ENCODE measurements around the gene CASP8.

CASP8 gene

DNA sequence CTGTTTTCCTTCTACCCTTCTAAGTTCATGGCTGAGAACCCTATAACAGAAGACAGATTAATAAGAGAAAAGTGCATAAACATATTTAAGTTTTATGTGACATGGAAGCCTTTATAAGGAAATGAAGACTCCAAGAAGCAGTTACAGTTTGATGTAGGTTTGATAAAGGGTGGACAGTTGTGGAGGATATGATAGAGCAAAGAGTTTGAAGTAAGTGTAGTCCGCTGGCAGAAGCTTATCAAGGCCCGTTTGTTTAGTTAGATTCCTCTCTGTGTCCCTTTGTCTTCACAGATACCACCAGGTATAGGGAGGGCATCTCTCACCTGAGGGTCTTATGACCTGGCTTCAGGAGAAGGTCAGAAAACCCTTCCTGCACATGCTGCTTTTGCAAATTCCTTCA is 10.4 kb upstream of the CASP8 start:
- Histone ChIP-seq H3K4me3 (ENCODE audit: low read length) (no peak overlapping the region), H3K36me3 (ENCODE audit: control insufficient read depth, insufficient read depth, low read length) (no peaks in the 10 kb centered on the region), H3K9me3 (ENCODE audit: control insufficient read depth, low read length) (no peaks in the 10 kb centered on the region), H3K4me1 (ENCODE audit: control insufficient read depth, insufficient read depth, low read length) (peaks cover 14% of the 10 kb centered on the region), H3K27me3 (ENCODE audit: control insufficient read depth, insufficient read depth, low read length) (no peaks in the 10 kb centered on the region), H3K9ac (ENCODE audit: low read length) (no peak overlapping the region)

- no peak overlapping the region for H3K9ac ChIP-seq (ENCODE audit: low read length)
- H3K4me3 ChIP-seq (ENCODE audit: low read length) = no peak overlapping the region
- no peaks in the 10 kb centered on the region for H3K36me3 ChIP-seq (ENCODE audit: control insufficient read depth, insufficient read depth, low read length)
- H3K27me3 ChIP-seq (ENCODE audit: control insufficient read depth, insufficient read depth, low read length) = no peaks in the 10 kb centered on the region
- H3K9me3 ChIP-seq (ENCODE audit: control insufficient read depth, low read length) = no peaks in the 10 kb centered on the region
- H3K4me1 ChIP-seq (ENCODE audit: control insufficient read depth, insufficient read depth, low read length) = peaks cover 20% of the 10 kb centered on the region
Measured at GRCh38 chr2:201250741-201251140, 9.6 kb upstream of the CASP8 start.

- Histone ChIP-seq H3K4me1 (ENCODE audit: control insufficient read depth, insufficient read depth, low read length) (peaks cover 28% of the 10 kb centered on the region), H3K27me3 (ENCODE audit: control insufficient read depth, insufficient read depth, low read length) (no peaks in the 10 kb centered on the region), H3K4me3 (ENCODE audit: low read length) (no peak overlapping the region), H3K9ac (ENCODE audit: low read length) (peak overlapping the region; percentile 24), H3K9me3 (ENCODE audit: control insufficient read depth, low read length) (no peaks in the 10 kb centered on the region), H3K36me3 (ENCODE audit: control insufficient read depth, insufficient read depth, low read length) (no peaks in the 10 kb centered on the region)
Measured at GRCh38 chr2:201254081-201254730, 6.1 kb upstream of the CASP8 start.

DNA sequence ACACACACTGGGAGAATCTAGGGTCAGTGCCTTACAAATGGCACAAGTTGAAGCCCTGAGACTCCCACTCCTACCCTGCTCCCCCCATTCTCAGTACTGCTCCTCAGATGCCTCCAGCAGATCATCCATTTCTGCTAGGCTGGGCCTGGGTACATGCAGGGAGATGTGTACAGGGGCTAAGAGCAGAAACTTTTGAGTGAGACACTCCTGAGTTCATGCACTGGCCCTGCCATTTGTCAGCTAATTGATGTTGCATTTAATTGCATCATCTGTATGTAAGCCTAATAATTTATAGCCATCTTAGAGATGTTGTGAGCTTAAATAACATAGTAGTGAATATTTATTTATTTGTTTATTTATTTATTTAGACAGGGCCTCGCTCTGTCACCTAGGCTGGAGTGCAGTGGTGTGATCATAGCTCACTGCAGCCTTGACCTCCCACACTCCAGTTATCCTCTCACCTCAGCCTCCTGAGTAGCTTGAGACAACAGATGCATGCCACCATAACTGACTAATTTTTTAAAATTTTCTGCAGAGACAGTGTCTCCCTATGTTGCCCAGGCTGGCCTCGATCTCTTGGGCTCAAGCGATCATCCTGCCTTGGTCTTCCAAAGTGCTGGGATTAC is 4.8 kb upstream of the CASP8 start:
- Histone ChIP-seq H3K9me3 (ENCODE audit: control insufficient read depth, low read length) (no peaks in the 10 kb centered on the region), H3K36me3 (ENCODE audit: control insufficient read depth, insufficient read depth, low read length) (no peaks in the 10 kb centered on the region), H3K4me3 (ENCODE audit: low read length) (no peak overlapping the region), H3K4me1 (ENCODE audit: control insufficient read depth, insufficient read depth, low read length) (peaks cover 36% of the 10 kb centered on the region), H3K27me3 (ENCODE audit: control insufficient read depth, insufficient read depth, low read length) (no peaks in the 10 kb centered on the region), H3K9ac (ENCODE audit: low read length) (no peak overlapping the region)

DNA sequence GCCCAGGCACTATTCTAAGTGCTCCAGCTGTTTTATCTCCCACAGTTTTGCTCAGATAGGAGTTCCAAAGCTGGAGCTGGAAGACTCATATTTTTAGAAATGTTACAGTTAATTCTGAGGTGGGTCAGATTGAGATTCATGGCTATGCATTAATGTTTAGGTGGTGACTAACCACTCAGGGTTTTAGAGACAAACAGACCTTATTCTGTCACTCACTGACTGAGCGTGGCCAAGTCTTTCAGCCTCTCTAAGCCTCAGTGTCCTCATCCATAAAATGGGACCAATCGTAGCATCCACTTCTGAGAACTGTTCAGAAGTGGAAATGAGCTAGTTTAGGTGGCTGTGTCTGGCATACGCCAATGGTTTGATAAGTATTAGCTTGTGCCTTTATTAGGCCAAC is 4.3 kb upstream of the CASP8 start:
- Histone ChIP-seq H3K27me3 (ENCODE audit: control insufficient read depth, insufficient read depth, low read length) (no peaks in the 10 kb centered on the region), H3K4me3 (ENCODE audit: low read length) (no peak overlapping the region), H3K4me1 (ENCODE audit: control insufficient read depth, insufficient read depth, low read length) (peaks cover 39% of the 10 kb centered on the region), H3K9me3 (ENCODE audit: control insufficient read depth, low read length) (no peaks in the 10 kb centered on the region), H3K9ac (ENCODE audit: low read length) (no peak overlapping the region), H3K36me3 (ENCODE audit: control insufficient read depth, insufficient read depth, low read length) (no peaks in the 10 kb centered on the region)

GRCh38 chr2:201257381-201257955 is 2.9 kb upstream of the CASP8 start:
- peak overlapping the region; percentile 77 for H3K9ac ChIP-seq (ENCODE audit: low read length)
- no peaks in the 10 kb centered on the region for H3K27me3 ChIP-seq (ENCODE audit: control insufficient read depth, insufficient read depth, low read length)
- no peaks in the 10 kb centered on the region for H3K9me3 ChIP-seq (ENCODE audit: control insufficient read depth, low read length)
- peak overlapping the region; percentile 64 for H3K4me3 ChIP-seq (ENCODE audit: low read length)
- H3K4me1 ChIP-seq (ENCODE audit: control insufficient read depth, insufficient read depth, low read length) = peaks cover 39% of the 10 kb centered on the region
- H3K36me3 ChIP-seq (ENCODE audit: control insufficient read depth, insufficient read depth, low read length) = no peaks in the 10 kb centered on the region

- H3K36me3 ChIP-seq (ENCODE audit: control insufficient read depth, insufficient read depth, low read length) = no peaks in the 10 kb centered on the region
- H3K9me3 ChIP-seq (ENCODE audit: control insufficient read depth, low read length) = no peaks in the 10 kb centered on the region
- no peaks in the 10 kb centered on the region for H3K27me3 ChIP-seq (ENCODE audit: control insufficient read depth, insufficient read depth, low read length)
- peak overlapping the region; percentile 64 for H3K4me3 ChIP-seq (ENCODE audit: low read length)
- peaks cover 39% of the 10 kb centered on the region for H3K4me1 ChIP-seq (ENCODE audit: control insufficient read depth, insufficient read depth, low read length)
- H3K9ac ChIP-seq (ENCODE audit: low read length) = peak overlapping the region; percentile 77
Measured at GRCh38 chr2:201257956-201258665, 2.2 kb upstream of the CASP8 start.

DNA sequence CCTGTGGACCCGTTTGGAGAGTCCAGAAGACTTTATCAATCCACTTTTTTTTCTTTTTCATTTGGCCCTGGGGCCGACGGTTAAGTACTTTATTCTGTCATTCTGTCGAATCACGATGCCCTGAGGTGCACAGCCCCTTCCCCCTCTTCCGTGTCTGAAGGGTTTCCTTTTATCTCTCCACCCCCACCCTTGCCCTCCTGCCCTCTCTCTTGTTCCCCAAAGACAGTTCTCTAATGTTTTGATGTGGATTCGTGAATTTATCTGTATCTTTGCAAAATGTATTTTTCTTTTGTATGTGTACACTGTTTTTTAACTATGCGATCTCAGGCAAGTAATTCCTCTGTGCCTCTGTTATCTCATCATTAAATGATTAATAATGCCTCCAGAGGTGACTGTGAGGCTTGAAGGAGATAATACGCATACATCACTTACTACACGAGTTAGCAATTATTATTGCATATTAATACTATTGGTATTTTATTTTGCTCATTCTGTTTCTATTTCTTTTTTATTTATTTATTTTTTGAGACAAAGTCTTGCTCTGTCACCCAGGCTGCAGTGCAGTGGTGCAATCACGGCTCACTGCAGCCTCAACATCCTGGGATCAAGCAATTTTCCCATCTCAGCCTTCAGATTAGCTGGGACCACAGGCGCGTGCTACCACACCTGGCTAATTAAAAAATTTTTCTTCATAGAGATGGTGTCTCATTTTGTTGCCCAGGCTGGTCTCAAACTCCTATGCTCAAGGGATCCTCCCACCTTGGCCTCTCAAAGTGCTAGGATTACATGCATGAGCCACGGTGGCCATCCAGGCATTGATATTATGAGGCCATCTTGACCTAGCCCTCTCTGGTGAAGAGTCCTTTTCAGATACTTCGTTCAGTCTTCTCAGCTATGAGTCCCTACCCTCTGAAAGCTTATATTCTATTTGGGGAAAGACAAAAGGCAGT is 1.4 kb upstream of the CASP8 start:
- no peaks in the 10 kb centered on the region for H3K36me3 ChIP-seq (ENCODE audit: control insufficient read depth, insufficient read depth, low read length)
- peak overlapping the region; percentile 64 for H3K4me3 ChIP-seq (ENCODE audit: low read length)
- H3K27me3 ChIP-seq (ENCODE audit: control insufficient read depth, insufficient read depth, low read length) = no peaks in the 10 kb centered on the region
- peaks cover 34% of the 10 kb centered on the region for H3K4me1 ChIP-seq (ENCODE audit: control insufficient read depth, insufficient read depth, low read length)
- H3K9ac ChIP-seq (ENCODE audit: low read length) = peak overlapping the region; percentile 77
- no peaks in the 10 kb centered on the region for H3K9me3 ChIP-seq (ENCODE audit: control insufficient read depth, low read length)

DNA sequence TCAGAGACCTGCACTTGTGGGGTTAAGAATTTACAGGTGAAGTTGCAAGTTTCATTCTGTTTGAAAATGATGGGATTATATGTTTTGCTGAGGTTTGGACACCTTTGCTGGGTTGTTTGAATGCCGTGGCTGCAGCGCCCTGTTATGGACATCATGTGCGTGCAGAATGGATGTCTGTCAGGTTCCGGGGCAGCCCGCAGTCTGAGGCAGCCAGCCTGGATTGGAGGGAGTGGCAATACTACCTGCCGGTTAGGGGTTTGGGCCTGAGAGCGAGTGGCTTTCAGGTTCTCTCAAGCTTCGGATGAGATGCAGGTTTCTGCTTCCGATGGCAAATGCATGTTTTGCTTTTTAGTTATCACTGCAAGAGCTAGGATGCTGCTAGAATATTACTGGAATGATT is 1.1 kb downstream of the CASP8 start:
- H3K27me3 ChIP-seq (ENCODE audit: control insufficient read depth, insufficient read depth, low read length) = no peaks in the 10 kb centered on the region
- peaks cover 19% of the 10 kb centered on the region for H3K4me1 ChIP-seq (ENCODE audit: control insufficient read depth, insufficient read depth, low read length)
- H3K4me3 ChIP-seq (ENCODE audit: low read length) = no peak overlapping the region
- peak overlapping the region; percentile 23 for H3K9ac ChIP-seq (ENCODE audit: low read length)
- no peaks in the 10 kb centered on the region for H3K9me3 ChIP-seq (ENCODE audit: control insufficient read depth, low read length)
- no peaks in the 10 kb centered on the region for H3K36me3 ChIP-seq (ENCODE audit: control insufficient read depth, insufficient read depth, low read length)

DNA sequence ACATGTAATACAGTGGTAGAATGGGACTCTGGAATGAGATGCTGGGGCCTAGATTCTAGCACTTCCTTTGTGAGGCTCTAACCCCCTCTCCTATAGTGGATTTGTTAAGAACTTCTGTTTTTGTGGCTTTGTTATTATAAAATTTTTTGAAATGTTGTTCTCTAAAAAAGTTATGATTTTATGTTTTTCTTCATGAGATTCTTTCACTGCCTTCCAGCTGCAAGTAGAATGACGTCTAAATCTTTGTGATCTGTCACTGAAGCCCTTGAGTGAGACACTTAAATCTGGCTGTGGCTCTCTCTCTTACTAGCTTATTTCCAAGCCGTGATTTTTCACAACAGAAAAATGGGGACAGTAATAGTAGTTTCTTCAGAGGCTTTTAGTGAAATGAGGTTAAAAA is 1.6 kb downstream of the CASP8 start:
- no peaks in the 10 kb centered on the region for H3K36me3 ChIP-seq (ENCODE audit: control insufficient read depth, insufficient read depth, low read length)
- no peaks in the 10 kb centered on the region for H3K9me3 ChIP-seq (ENCODE audit: control insufficient read depth, low read length)
- H3K4me1 ChIP-seq (ENCODE audit: control insufficient read depth, insufficient read depth, low read length) = peaks cover 19% of the 10 kb centered on the region
- H3K27me3 ChIP-seq (ENCODE audit: control insufficient read depth, insufficient read depth, low read length) = no peaks in the 10 kb centered on the region
- no peak overlapping the region for H3K4me3 ChIP-seq (ENCODE audit: low read length)
- peak overlapping the region; percentile 23 for H3K9ac ChIP-seq (ENCODE audit: low read length)

GRCh38 chr2:201262718-201263117 is 2.4 kb downstream of the CASP8 start:
- H3K36me3 ChIP-seq (ENCODE audit: control insufficient read depth, insufficient read depth, low read length) = no peaks in the 10 kb centered on the region
- no peaks in the 10 kb centered on the region for H3K9me3 ChIP-seq (ENCODE audit: control insufficient read depth, low read length)
- H3K27me3 ChIP-seq (ENCODE audit: control insufficient read depth, insufficient read depth, low read length) = no peaks in the 10 kb centered on the region
- H3K9ac ChIP-seq (ENCODE audit: low read length) = no peak overlapping the region
- no peak overlapping the region for H3K4me3 ChIP-seq (ENCODE audit: low read length)
- H3K4me1 ChIP-seq (ENCODE audit: control insufficient read depth, insufficient read depth, low read length) = peaks cover 12% of the 10 kb centered on the region
